ENCODE measurements around the gene TRIM69.
"Not testable (repeated sequence)": the region's sequence is repeated elsewhere in the genome, so short reads cannot be mapped to it uniquely, and the experiment has no call there.

TRIM69 gene

GRCh38 chr15:44715797-44716334, 20.5 kb upstream of the TRIM69 start:
- H3K4me3 ChIP-seq (ENCODE audit: low read depth, low read length) = no peak overlapping the region
- H3K9me3 ChIP-seq = no peaks in the 10 kb centered on the region
- H3K4me1 ChIP-seq = peaks cover 3% of the 10 kb centered on the region; the same call in 1 of the 2 replicates
- H3K36me3 ChIP-seq = peaks cover 38% of the 10 kb centered on the region
- DNase-seq = no peak
- TF ChIP-seq CTCF (IDR thresholded peaks at IDR 0.05; ENCODE audit: low read depth, low read length) = no peak
- H3K27me3 ChIP-seq = no peaks in the 10 kb centered on the region

GRCh38 chr15:44716983-44717602, 19.2 kb upstream of the TRIM69 start:
- peaks cover 3% of the 10 kb centered on the region; the same call in 1 of the 2 replicates for H3K4me1 ChIP-seq
- no peaks in the 10 kb centered on the region for H3K9me3 ChIP-seq
- H3K36me3 ChIP-seq = peaks cover 38% of the 10 kb centered on the region
- H3K4me3 ChIP-seq (ENCODE audit: low read depth, low read length) = no peak overlapping the region
- no peak for DNase-seq
- TF ChIP-seq CTCF (IDR thresholded peaks at IDR 0.05; ENCODE audit: low read depth, low read length) = no peak
- no peaks in the 10 kb centered on the region for H3K27me3 ChIP-seq

DNA sequence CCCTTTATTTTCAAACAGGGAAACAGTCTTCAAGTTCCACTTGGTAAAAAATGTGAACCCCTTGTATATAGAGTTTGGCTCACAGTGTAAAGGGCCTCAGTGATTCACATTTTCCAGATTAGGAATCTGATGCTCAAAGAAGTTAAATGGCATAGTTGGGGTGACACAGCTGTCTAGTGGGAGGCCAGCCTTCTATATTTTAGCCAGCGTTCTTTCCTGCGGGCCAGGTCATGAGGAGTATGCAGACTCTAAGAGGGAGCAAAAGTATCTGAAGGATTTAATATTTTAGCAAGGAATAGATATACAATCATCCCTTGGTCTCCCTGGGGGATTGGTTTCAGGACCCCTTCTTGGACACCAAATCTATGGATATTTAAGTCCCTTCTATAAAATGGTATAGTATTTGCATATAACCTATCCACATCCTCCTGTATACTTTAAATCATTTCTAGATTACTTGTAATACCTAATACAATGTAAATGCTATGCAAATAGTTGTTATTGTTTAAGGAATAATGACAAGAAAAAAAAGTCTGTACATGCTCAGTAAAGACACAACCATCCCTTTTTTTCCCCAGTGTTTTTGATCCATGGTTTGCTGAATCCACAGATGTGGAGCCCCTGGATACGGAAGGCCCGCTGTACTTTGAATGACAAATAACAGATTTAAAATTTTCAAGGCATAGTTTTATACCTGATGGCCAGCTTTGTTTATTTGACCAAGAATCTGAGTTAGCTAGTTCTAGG, 18.0 kb upstream of the TRIM69 start:
- DNase-seq = no peak
- H3K36me3 ChIP-seq = peaks cover 38% of the 10 kb centered on the region
- no peaks in the 10 kb centered on the region for H3K27me3 ChIP-seq
- peaks cover 2% of the 10 kb centered on the region; the same call in 1 of the 2 replicates for H3K4me1 ChIP-seq
- H3K4me3 ChIP-seq (ENCODE audit: low read depth, low read length) = no peak overlapping the region
- H3K9me3 ChIP-seq = no peaks in the 10 kb centered on the region
- TF ChIP-seq CTCF (IDR thresholded peaks at IDR 0.05; ENCODE audit: low read depth, low read length) = no peak

DNA sequence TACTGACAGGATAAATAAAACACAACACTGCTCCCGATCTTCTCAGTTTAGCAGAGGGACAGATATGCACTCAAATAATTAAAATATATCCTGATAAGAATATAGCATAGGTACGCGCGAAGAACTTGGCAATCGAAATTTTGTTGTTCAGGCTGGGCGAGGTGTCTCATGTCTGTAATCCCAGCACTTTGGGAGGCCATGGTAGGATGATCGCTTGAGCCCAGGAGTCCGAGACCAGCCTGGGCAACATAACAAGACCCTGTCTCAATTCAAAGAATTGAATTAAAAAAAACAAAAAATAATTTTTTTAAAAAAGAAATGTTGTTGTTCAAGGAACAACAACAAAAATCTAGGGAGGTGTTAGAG, 17.4 kb upstream of the TRIM69 start:
- H3K4me1 ChIP-seq = no peaks in the 10 kb centered on the region
- TF ChIP-seq CTCF (IDR thresholded peaks at IDR 0.05; ENCODE audit: low read depth, low read length) = no peak
- H3K4me3 ChIP-seq (ENCODE audit: low read depth, low read length) = no peak overlapping the region
- H3K27me3 ChIP-seq = no peaks in the 10 kb centered on the region
- no peak for DNase-seq
- peaks cover 38% of the 10 kb centered on the region for H3K36me3 ChIP-seq
- H3K9me3 ChIP-seq = no peaks in the 10 kb centered on the region

DNA sequence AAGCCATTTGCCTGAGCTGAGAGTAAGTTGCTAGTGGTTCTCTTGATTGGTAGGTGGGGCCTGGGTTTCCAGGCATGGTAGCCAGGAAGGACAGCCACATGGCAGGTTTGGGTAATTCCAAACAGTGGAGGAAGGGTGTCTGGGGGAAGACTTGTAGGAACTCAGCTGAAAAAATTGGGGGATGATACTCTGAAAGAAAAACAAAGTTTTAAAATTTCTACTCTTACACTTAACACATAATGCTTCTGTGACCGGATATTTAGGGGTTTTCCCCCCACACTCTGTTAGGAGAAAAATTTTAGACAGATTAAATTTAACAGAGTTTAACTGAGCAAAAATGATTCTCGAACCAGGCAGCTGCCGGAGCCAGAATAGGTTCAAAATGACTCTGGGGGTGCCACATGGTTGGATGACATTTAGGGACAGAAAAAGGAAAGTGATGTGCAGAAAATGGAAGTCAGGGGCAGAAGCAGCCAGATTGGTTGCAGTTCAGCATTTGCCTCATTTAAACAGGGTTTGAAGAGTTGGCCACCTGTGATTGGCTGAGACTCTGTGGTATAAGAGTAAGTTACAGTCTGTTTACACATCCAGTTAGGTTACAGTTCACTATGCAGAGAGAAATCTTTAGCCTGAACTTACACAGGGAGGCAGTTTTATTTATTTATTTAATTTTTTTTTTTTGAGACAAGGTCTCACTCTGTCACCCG, 16.9 kb upstream of the TRIM69 start:
- no peak for TF ChIP-seq CTCF (IDR thresholded peaks at IDR 0.05; ENCODE audit: low read depth, low read length)
- Histone ChIP-seq H3K36me3 (peaks cover 38% of the 10 kb centered on the region), H3K4me1 (no peaks in the 10 kb centered on the region), H3K4me3 (ENCODE audit: low read depth, low read length) (no peak overlapping the region), H3K9me3 (no peaks in the 10 kb centered on the region), H3K27me3 (no peaks in the 10 kb centered on the region)
- no peak for DNase-seq

- H3K36me3 ChIP-seq = peaks cover 37% of the 10 kb centered on the region
- H3K4me1 ChIP-seq; DNase-seq; H3K27me3 ChIP-seq; H3K4me3 ChIP-seq (ENCODE audit: low read depth, low read length); H3K9me3 ChIP-seq: not testable (repeated sequence)
These were observed 16.3 kb upstream of the TRIM69 start for GRCh38 chr15:44720000-44720435.

Data from BE2C (cell line).